ENCODE measurements around the gene RAPGEF5.
"Not testable (repeated sequence)": the region's sequence is repeated elsewhere in the genome, so short reads cannot be mapped to it uniquely, and the experiment has no call there.

The RAPGEF5 gene

DNA sequence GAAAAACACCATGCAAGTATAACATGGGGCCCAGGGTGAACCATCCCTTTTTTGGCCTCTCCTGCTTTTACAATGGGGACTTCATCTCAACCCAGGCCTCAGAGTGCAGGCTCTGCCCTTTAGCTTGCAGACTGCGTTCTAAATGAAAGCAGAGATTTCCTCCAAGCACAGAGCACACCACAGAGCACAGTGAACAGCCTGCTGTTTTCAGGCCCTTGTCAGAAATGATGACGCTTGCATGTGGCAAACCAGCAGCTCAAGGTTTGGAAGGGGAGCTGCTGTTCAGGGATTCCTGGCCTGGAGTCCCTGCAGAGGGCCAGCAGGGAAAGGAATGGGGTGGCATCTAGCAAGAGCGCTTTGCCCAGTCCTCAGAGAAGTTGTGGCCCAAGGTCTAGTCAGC, 243.9 kb downstream of the RAPGEF5 start:
- no peak for DNase-seq

DNA sequence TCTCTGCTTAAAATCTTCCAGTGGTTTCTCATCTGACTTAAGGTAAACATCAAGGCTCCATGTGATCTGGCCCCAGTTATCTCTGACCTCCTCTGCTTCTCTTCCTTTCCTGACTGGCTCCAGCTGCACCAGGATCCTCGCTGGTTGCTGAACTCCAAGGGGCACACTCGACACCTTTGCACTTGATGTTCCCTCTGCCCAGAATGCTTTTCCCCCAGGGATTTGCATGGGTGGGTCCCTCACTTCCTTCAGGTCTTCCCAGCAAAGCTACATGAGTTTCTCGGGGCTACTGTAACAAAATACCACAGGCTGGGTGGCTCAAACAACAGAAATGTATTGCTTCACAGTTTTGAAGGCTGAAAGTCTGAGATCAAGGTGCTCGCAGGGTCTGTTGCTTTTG, 245.3 kb downstream of the RAPGEF5 start:
- no peak for DNase-seq

DNA sequence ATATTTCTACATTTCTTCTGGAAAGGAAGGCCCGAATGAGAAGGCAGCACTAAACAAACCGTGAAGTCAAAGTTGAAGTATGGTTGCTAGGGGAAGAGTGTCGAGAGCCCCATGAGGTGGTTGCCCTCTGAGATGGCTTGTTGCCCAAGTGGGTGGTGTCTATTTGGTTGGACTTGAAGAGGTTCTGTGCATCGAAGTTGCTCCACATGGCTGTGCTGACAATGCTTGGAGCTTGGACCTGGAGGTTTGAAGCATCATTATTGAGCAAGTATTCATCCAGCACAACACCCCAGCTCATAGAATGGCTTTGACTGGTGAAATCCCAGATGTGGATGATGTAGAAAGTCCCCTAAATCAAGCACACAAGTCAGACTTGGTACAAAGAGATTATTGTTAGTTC, 246.1 kb downstream of the RAPGEF5 start:
- DNase-seq = no peak

DNA sequence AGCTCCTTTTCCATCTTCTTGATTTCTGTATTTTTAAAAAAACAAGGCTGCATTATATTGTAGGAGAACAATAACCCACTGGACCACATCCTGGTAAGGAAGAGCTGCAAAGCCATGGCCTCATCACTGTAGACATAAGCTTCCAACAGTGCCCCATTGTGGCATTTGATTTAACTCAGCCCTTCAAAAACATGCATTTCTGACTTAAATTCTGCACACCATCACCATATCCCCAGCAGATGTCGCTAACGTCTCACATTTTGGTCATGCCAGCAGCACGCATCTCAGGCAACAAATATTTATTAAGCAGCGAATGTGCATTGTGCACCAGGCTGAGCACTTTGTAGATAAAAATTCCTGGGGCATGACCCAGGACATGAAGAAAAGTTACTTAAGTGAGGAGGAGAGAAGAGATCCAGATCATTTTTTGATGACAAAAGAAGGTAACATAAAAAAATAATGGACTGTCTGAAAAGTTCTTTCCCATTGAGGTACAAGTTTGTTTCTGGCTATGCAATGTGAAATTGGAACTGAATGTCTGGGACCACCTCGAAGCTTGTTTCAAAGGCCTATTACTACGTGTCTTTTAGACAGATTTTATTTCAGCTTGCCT, 246.6 kb downstream of the RAPGEF5 start:
- peak; percentile 55 for DNase-seq

DNA sequence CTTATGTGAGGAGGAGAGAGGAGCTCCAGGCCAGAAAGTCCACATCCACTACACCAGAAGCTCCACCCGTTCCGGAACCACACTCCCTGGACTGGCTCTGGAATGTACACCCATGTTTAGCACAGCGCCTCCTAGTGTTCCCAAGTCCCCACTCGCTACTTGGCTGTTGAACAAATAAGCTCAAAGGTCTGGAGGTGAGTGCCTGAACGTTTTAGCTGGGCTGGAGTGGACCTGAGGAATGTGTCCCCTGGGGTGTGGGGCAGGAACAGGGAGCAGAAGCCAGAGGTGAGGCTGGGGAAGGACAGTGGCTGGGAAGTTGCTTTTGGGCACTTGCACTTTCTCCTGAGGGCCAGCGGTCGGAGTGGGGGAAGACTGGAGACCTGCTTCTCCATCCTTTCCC, 247.2 kb downstream of the RAPGEF5 start:
- no peak for DNase-seq

DNA sequence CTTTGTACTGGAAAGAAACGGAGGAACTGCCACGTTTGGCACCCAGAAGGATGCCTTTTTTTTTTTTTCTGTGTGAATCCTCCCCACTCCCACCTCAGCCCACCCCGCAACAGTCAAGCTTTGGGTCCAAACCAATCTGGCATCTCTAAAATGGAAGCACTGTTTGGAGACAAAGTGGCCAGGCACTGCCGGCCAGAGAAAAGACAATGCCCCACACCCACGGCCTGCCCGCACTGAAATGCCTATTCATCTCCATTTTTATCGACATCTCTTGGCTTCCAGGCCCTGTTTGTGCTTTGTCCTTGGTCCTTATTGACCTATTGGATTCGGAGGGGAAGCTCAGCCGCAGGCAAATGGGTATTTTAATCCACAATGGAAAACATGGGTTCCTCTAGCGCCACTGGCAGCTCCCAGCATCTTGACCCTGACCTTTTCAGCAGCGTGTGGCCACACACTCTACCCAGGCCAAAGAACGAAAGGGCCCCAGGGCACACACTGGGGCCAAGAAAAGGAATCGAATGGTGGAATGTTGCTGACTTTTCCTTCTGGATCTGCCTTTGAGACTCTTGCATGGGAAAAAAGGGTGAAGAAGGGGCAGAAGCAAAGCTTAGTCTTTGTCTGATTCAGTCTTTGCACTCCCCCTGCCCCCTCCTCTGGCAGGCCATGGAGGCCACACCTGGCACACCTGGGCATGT, 248.7 kb downstream of the RAPGEF5 start:
- DNase-seq = no peak

DNA sequence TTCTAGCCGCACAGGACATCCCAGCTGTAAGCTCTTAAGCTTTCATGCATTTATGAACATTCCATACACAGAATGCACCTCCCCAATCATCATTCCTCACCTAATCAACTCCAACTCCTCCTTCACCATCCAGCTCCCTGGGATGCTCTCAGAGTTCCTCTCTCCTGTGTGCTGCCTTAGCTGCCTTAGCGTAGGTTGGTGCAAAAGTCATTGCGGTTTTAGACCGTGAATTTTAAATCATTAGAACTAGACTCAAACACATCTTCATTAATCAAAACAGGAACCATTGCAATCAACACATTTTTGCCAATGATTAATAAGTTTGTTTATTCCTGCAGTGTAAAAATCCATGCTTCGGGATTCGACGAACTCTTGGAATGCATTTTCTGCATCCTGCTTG, 251.4 kb downstream of the RAPGEF5 start:
- no peak for DNase-seq

DNA sequence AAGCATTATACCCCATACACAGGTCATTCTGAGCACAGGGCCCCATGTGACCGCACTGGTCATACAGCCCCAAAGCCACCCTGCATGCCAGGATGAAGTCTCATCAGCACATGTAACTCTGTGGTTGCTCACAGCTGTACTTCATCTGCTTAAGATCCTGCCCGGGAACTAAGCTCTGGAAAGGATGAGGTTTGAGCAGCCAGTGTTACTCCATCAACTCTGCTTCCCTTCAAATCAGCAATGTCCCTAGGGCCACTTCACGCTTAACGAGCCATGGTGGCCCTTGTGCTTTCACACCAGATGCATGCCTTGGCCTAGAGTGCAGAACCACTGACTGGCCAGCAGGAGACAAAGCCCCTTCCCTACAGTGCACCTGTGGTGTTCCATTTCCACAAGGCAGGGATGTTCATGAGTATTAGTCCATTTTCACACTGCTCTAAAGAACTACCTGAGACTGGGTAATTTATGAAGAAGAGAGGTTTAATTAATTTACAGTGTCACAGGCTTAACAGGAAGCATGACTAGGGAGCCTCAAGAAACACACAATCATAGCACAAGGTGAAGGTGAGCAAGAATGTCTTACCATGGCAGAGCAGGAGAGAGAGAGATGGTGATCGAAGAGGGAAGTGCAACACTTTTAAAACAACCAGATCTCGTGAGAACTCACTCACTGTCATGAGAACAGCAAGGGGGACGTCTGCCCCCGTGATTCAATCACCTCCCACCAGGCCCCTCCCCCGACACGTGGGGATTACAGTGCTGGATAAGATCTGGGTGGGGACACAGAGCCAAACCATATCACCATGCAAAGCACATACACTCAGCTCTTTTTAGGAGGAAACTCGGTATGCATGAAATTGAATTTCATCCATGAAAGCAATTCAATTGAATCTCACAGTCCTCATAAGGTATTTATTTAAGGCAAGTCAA, 262.3 kb downstream of the RAPGEF5 start:
- no peak for DNase-seq

DNA sequence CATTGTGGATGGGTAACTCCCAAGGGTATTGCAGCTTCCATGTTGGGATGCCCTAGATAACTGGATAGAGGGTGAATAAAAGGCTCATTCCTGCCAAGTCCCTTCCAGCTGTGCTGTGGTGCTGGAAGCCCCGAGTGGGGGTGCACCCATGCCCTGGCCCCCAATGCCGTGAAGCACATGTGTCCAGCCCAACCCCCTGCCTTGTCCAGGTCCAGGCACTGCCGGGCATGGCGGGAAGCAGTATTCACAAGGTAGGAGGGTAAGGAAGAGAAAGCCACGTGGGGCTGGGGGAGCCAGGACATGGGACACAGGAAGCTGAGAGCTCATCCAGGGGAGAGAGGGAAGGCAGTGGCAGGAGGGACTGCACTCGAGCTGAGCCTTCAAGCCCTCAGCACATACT, 263.0 kb downstream of the RAPGEF5 start:
- no peak for DNase-seq

DNA sequence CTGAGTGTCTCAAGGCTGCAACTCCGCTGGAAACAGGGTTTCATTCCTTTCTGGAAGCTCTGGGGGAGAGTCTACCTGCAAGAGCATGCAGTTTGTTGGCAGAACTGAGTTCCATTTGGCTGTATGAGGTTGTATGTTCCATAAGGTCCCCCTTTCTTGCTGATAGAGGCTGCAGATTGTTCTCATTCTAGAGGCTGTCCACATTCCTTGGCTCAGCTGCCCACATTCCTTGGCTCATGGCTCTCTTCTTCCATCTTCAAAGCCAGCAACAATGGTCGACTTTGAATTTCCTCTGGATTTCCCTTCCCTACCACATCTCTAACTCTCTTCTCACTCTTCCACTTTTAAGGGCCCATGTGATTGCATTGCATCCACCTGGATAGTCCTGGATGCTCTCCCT, 264.0 kb downstream of the RAPGEF5 start:
- DNase-seq = no peak

DNA sequence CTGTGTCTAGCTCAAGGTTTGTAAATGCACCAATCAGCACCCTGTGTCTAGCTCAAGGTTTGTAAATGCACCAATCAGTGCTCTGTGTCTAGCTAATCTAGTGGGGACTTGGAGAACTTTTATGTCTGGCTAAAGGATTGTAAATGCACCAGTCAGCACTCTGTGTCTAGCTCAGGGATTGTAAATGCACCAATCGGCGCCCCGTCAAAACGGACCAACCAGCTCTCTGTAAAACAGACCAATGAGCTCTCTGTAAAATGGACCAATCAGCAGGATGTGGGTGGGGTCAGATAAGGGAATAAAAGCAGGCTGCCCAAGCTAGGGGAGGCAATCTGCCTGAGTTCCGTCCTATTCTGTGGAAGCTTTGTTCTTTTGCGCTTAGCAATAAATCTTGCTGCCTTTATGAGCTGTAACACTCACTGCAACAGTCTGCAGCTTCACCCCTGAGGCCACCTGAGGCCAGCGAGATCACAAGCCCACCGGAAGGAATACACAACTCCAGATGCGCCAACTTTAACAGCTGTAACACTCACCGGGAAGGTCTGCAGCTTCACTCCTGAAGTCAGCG, 265.9 kb downstream of the RAPGEF5 start:
- DNase-seq = not testable (repeated sequence)

DNA sequence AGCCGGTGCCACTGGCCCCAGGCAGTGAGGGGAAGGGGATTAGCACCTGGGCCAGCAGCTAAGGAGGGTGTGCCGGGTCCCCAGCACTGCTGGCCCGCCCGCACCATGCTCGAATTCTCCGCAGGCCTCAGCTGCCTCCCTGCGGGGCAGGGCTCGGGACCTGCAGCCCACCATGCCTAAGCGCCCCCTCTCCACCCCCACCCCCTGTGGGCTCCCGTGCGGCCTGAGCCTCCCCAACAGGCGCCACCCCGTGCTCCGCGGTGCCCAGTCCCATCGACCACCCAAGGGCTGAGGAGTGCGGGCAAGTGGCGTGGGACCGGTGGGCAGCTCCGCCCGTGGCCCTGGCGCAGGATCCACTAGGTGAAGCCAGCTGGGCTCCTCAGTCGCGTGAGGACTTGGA, 266.4 kb downstream of the RAPGEF5 start:
- no peak for DNase-seq

DNA sequence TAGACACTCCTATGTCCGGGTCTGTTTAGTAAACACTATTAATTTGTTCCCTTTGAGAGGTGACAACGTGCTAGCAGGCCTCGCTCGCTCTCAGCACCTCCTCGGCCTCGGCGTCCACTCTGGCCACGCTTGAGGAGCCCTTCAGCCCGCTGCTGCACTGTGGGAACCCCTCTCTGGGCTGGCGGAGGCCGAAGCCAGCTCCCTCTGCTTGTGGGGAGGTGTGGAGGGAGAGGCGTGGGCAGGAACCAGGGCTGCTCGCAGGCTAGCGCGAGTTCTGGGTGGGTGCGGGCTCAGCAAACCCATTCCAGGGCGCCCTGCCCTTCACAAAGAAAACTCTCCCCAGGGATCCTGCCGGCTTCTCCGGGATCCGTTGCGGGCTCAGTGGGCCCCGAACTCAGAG, 266.8 kb downstream of the RAPGEF5 start:
- no peak for DNase-seq

DNA sequence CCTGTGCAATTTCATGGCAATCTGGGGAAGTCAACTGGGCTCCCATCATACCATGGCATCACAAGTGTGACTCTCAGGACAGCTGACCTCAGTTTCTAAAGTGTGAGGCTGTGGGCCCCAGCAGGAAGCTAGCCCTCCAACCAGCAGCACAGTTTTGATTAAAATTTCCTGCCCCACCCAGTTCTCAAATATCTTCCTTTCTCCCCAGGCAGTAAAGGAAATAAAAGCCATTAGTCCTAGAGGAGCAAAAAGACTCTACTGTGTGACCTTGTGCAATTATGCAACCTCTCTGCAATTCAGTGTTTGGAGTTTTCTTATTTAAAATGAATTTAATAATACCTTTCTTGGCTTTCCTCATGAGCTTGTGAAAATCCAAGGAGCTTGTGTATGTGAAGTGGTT, 268.1 kb downstream of the RAPGEF5 start:
- no peak for DNase-seq

DNA sequence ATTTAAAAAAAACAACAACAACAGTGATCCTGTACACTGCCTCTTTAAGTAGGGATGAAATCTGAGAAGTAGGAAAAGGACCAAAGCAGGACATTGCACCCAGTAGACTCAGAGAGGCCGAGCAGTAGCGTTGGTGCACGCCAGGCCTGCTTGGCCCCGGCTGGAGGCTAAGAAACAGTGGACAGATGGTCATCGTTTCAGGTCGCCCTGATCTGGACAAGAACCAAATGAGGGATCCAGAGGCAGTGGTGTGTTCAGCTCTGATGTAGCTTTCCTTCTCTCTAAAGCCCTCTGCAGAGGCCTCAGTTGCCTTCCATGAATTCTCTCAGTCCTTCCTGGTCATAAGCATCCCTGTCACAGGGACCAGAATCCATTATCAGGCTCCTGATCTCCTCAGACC, 269.1 kb downstream of the RAPGEF5 start:
- no peak for DNase-seq

DNA sequence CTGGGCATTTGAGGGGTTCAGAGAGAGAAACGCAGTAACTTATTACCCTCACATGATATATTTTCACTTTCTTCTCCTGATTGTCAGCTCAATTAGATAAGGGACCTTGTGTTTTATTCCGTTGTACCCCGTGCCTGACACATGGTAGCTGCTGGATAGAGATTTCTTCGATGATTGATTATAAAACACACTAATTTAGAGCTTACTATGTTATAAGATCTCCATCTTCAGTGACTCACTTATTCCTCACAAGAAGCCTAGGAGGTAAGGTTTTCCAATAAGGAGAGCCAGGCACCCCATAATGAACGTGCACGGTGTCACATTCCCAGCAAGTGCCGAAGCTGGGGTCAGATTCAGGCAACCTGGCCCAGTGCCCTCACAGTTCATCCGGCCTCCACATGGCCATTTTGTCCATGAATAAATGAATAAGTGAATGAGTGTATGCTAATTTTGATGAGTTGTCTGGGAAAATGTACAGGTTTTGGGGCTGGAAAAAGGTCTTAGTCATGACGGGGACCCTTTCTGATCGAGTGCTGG, 273.2 kb downstream of the RAPGEF5 start:
- DNase-seq = no peak

DNA sequence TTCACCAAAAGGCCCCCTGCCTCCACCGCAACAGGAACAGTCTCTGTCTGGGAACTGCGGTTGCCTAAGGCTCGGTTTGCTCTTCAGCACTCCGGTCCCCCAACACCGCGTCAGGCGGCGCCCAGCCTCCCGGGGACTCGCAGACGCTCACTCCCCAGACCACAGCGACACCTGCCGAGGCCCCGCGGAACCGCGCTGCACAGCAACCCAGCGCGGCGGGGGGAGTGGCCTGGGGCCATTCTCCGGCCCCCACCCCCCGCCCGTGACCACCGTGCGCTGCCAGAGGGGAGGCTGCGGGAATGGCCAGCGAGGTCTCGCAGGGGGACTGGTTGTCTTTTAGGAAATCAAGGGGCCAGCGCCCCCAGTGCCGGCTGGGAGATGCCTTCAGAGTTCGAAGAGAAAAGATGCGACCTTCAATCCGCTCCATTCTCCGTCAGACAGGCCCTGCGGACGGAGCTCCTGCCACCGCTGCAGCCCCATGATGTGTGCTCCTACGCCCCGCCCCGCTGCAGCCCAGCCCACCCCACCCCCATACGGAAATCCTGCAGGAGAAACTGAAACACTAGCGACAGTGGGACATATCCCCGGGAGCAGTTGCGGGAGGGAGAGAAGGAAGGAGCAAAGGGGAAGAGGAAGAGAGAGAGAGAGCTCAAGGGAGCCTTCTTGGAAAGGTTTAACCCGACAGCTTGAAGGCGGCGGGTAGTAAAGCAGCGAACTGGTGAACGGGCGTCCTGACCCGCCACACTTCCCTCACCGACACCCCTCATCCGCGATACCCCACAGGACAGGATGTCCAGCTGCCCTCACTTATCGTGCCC, 273.9 kb downstream of the RAPGEF5 start:
- peak; percentile 85 for DNase-seq

DNA sequence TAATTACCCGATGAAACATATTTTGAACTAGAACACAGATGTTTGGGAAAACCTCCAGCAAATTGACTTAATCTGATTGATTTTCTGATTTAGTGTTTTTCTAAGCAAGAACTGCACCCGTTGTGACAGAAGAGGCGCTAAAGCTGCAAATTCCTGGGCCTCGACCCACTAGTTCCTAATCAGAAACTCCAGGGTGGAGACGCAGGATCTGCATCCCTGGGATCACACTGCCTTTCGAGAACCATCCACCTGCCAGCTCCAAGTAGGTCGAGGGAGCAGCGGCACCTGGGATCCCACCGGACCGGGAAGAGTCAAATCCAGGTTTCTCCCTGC, 274.4 kb downstream of the RAPGEF5 start:
- DNase-seq = no peak

DNA sequence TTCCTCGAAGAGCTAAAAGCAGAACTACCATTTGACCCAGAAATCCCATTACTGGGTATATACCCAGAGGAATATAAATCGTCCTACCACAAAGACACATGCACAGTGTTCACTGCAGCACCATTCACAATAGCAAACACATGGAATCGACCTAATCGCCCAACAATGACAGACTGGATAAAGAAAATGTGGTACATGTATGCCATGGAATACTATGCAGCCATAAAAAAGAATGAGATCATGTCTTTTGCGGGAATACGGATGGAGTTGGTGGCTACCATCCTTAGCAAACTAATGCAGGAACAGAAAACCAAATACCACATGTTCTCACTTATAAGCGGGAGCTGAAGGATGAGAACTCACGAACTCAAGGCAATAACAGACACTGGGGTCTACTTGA, 276.7 kb downstream of the RAPGEF5 start:
- DNase-seq = not testable (repeated sequence)

DNA sequence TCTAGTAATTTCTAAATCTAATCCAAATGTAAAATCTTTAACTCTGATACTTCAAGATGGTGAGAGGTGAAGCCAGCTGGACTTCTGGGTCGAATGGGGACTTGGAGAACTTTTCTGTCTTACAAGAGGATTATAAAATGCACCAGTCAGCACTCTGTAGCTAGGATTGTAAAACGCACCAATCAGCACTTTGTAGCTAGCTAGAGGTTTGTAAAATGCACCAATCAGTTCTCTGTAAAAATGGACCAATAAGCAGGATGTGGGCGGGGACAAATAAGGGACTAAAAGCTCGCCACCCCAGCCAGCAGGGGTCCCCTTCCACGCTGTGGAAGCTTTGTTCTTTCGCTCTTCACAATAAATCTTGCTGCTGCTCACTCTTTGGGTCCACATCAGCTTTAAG, 278.1 kb downstream of the RAPGEF5 start:
- not testable (repeated sequence) for DNase-seq

DNA sequence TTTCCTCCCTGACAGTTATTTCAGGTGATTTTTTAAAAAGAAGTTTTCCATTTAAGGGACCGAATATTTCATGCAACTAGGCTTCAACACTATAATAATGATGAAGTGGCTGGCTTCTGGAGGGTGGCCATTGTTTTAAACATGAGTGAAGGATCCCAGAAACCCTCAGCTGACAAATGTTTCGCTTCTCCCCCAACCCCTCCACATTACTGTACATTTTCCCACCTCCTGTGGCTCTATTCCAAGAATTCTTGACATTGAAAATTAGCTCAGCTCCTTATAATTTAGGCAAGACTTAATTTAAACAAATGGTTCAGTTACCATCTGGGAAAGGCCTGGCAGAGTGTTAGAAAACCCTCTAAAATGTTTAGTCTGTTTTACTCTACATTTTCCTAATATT, 281.4 kb downstream of the RAPGEF5 start:
- DNase-seq = no peak

DNA sequence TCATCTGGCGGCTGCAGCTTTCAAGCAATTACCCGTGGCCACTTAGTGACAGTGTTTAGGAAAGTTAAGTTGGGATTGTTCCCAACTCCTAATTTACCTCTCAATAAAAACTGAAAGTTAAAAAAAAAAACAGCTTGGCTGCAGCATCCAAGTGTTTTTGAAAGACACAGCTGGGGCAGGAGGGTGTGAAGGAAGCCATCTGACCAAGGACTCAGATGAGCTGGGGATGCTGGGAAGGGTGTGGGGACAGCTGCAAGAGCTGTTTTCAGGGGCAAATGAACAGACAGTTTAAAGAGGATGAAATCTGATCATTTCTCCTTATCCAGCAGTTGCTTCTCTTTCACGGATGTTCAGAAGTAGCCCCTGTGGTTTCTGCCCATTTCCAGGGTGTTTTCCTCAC, 282.1 kb downstream of the RAPGEF5 start:
- no peak for DNase-seq
